CD14-positive monocyte (primary cell): ENCODE results near the gene S100A14. TPM values are rescaled to one million over a fixed set of nuclear protein-coding genes. Genes with fewer than 3 reads are reported as not detected.

Experiments
- DNase-seq, 3 donors: peaks; one replicate each; pipeline ENCODE4 v3.0.0-alpha.2; 2011 to 2022
- H2AFZ ChIP-seq: 2 replicates; pipeline ENCODE4 v1.6.0; 2012; ENCODE audit warnings: mild to moderate bottlenecking, low read depth, low read length, inconsistent platforms; ENCODE audit not compliant: insufficient read depth, poor library complexity, severe bottlenecking
- H3K27ac ChIP-seq, 2 donors: 1 replicate in 1 of 2; 2 replicates in 1 of 2; pipeline ENCODE4 v1.5.1; 2012 to 2013; ENCODE audit warnings: low read length in 2 of 2, control low read depth in 1 of 2, inconsistent platforms in 1 of 2, low read depth in 1 of 2, mild to moderate bottlenecking in 1 of 2
- H3K27me3 ChIP-seq, 2 donors: one replicate each; pipeline versions ENCODE4 v1.6.0 to v1.6.1; 2011 to 2013; ENCODE audit warnings: low read length in 2 of 2; ENCODE audit not compliant: control insufficient read depth in 2 of 2, insufficient read depth in 2 of 2
- H3K36me3 ChIP-seq, 2 donors: replicated peaks in 1 of 2; 1 replicate in 1 of 2; 2 replicates in 1 of 2; pipeline versions ENCODE4 v1.5.1 to v1.6.1; 2012 to 2013; ENCODE audit warnings: low read length in 2 of 2, control low read depth in 1 of 2, inconsistent platforms in 1 of 2, mild to moderate bottlenecking in 1 of 2; ENCODE audit not compliant: insufficient read depth in 2 of 2, control insufficient read depth in 1 of 2
- H3K4me1 ChIP-seq, 2 donors: 1 replicate in 1 of 2; 2 replicates in 1 of 2; pipeline versions ENCODE4 v1.5.1 to v1.6.1; 2012 to 2013; ENCODE audit warnings: low read length in 2 of 2, control low read depth in 1 of 2, inconsistent platforms in 1 of 2, mild to moderate bottlenecking in 1 of 2, moderate library complexity in 1 of 2; ENCODE audit not compliant: insufficient read depth in 2 of 2, control insufficient read depth in 1 of 2
- H3K4me2 ChIP-seq: replicated peaks from 2 replicates; pipeline ENCODE3; 2012; ENCODE audit warnings: low read length, moderate library complexity, mild to moderate bottlenecking; ENCODE audit not compliant: poor library complexity, severe bottlenecking; ENCODE audit errors: extremely low read depth
- H3K4me3 ChIP-seq, 3 experiments: fragments of 200-600 bp in 1 of 3; sonication (generic) in 1 of 3; replicated peaks in 1 of 3; 1 replicate in 2 of 3; 2 replicates in 1 of 3; pipeline ENCODE4 v1.5.1; 2011 to 2013; ENCODE audit warnings: low read length in 3 of 3, mild to moderate bottlenecking in 3 of 3, control low read depth in 2 of 3, low read depth in 2 of 3, inconsistent platforms in 1 of 3, moderate library complexity in 1 of 3
- H3K79me2 ChIP-seq: 2 replicates; pipeline ENCODE4 v1.6.0; 2012; ENCODE audit warnings: mild to moderate bottlenecking, control low read depth, inconsistent platforms, low read length, moderate library complexity; ENCODE audit not compliant: insufficient read depth
- H3K9ac ChIP-seq: 2 replicates; pipeline ENCODE4 v1.6.0; 2017; ENCODE audit warnings: low read length, mild to moderate bottlenecking; ENCODE audit not compliant: insufficient read depth, poor library complexity, severe bottlenecking
- H3K9me3 ChIP-seq, 2 donors: replicated peaks in 1 of 2; 1 replicate in 1 of 2; 2 replicates in 1 of 2; pipeline versions ENCODE4 v1.5.1 to v1.6.1; 2012 to 2013; ENCODE audit warnings: low read length in 2 of 2, control low read depth in 1 of 2; ENCODE audit not compliant: control insufficient read depth in 1 of 2, insufficient read depth in 1 of 2
- H4K20me1 ChIP-seq: 2 replicates; pipeline ENCODE4 v1.6.0; 2012; ENCODE audit warnings: mild to moderate bottlenecking, low read length, control low read depth, moderate library complexity; ENCODE audit not compliant: insufficient read depth
- H3K27ac Mint-ChIP-seq, 7 donors: one replicate each; pipeline ENCODE4 v1.8.0; 2020; ENCODE audit warnings: mild to moderate bottlenecking in 7 of 7, mixed read lengths in 7 of 7, moderate library complexity in 6 of 7, inconsistent platforms in 2 of 7
- H3K27me3 Mint-ChIP-seq, 3 donors: one replicate each; pipeline ENCODE4 v1.8.0; 2021 to 2022; ENCODE audit warnings: low read depth in 3 of 3, mild to moderate bottlenecking in 3 of 3, mixed read lengths in 3 of 3, moderate library complexity in 3 of 3, inconsistent platforms in 1 of 3
- H3K36me3 Mint-ChIP-seq, 2 donors: one replicate each; pipeline ENCODE4 v1.8.0; 2020; ENCODE audit warnings: mixed read lengths in 2 of 2, inconsistent platforms in 1 of 2, mild to moderate bottlenecking in 1 of 2
- H3K4me1 Mint-ChIP-seq: one replicate; pipeline ENCODE4 v1.8.0; 2020; ENCODE audit warnings: mild to moderate bottlenecking, mixed read lengths
- H3K4me3 Mint-ChIP-seq, 2 donors: one replicate each; pipeline ENCODE4 v1.8.0; 2020; ENCODE audit warnings: mild to moderate bottlenecking in 2 of 2, mixed read lengths in 2 of 2, moderate library complexity in 1 of 2
- H3K9me3 Mint-ChIP-seq, 7 donors: one replicate each; pipeline ENCODE4 v1.8.0; 2020 to 2022; ENCODE audit warnings: mixed read lengths in 7 of 7, mild to moderate bottlenecking in 6 of 7, moderate library complexity in 6 of 7, inconsistent platforms in 2 of 7
- CTCF ChIP-seq: fragments of 200-600 bp; IDR thresholded peaks from one replicate; pipeline ENCODE4 v1.8.0; 2022; ENCODE audit warnings: antibody characterized with exemption, mild to moderate bottlenecking
- WGBS: methylation state at CpG from one replicate; pipeline ENCODE4 v1.1.5; 2013; ENCODE audit warnings: missing lambda C conversion rate; ENCODE audit not compliant: insufficient coverage; 5-methylcytosine and 5-hydroxymethylcytosine counted together
- intact Hi-C, 2 donors: fragments of 100-400 bp; cut with micrococcal nuclease; formaldehyde crosslinking; loops; one replicate each; pipeline versions ENCODE4 v1.15.0 to v1.15.1; 2023
- polyA plus RNA-seq, 3 donors: library from polyadenylated mRNA; depleted of rRNA in 1 of 3; unstranded in 2 of 3; stranded (reverse) in 1 of 3; fragments of 300-500 nt in 2 of 3; fragments of >200 nt in 1 of 3; fragmentation: Illumina TruSeq in 2 of 3; gene quantifications; 1 replicate in 2 of 3; 2 replicates in 1 of 3; pipeline ENCODE4 v1.2.3, GENCODE V29; 2012 to 2021

The S100A14 gene
- polyA plus RNA-seq, 3 donors, result 0.08 TPM; not detected in 2

GRCh38 chr1:153636312-153636711, 20.2 kb upstream of the S100A14 start:
- Histone ChIP-seq H3K79me2 (peaks cover 72% of the 10 kb centered on the region), H3K27ac (no peak overlapping the region), H3K4me1 (peaks cover 20 to 36% of the 10 kb centered on the region in 2 donors), H3K4me2 (no peak overlapping the region), H3K27me3 (no peaks in the 10 kb centered on the region), H2AFZ (no peak overlapping the region), H3K9me3 (no peaks in the 10 kb centered on the region), H4K20me1 (peaks cover 65% of the 10 kb centered on the region), H3K36me3 (peaks cover 54 to 56% of the 10 kb centered on the region in 2 donors), H3K4me3 (no peak overlapping the region), H3K9ac (no peak overlapping the region)
- intact Hi-C loops, result no loop called here
- 100% methylated on average over 1 of the region's 9 CpGs for WGBS
- no peak for DNase-seq
- Mint-ChIP-seq H3K27ac (no peak overlapping the region), H3K9me3 (no peaks in the 10 kb centered on the region), H3K4me1 (peaks cover 26% of the 10 kb centered on the region), H3K27me3 (peaks cover 0 to 2% (median 0%) of the 10 kb centered on the region in 3 donors), H3K36me3 (peaks cover 44 to 62% of the 10 kb centered on the region in 2 donors), H3K4me3 (no peak overlapping the region)
- TF ChIP-seq CTCF, result no peak

DNA sequence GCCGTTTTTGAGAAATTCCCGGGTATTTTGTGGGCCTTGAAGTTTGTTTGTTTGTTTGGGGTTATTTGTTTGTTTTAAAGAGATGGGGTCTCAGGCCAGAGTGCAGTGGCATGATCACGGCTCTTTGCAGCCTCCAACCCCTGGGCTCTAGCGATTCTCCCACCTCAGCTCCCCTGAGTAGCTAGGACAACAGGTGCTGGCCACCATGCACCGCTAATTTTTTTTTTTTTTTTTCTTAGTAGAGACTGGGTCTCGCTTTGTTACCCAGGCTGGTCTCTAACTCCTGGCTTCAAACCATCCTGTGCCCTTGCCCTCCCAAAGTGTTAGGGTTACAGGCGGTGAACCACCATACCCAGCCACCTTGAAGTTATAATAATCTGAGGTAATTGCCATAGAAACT, 19.7 kb upstream of the S100A14 start:
- Histone ChIP-seq H3K4me2 (peak overlapping the region; percentile 11), H2AFZ (no peak overlapping the region), H3K27me3 (no peaks in the 10 kb centered on the region), H3K4me3 (no peak overlapping the region), H3K9ac (no peak overlapping the region), H4K20me1 (peaks cover 61% of the 10 kb centered on the region), H3K79me2 (peaks cover 68% of the 10 kb centered on the region), H3K36me3 (peaks cover 49 to 51% of the 10 kb centered on the region in 2 donors), H3K4me1 (peaks cover 20 to 40% of the 10 kb centered on the region in 2 donors), H3K27ac (no peak overlapping the region), H3K9me3 (no peaks in the 10 kb centered on the region)
- DNase-seq, result no peak
- WGBS, result 100% methylated on average over 3 of the region's 7 CpGs
- intact Hi-C loops, result no loop called here
- Mint-ChIP-seq H3K4me1 (peaks cover 27% of the 10 kb centered on the region), H3K9me3 (no peaks in the 10 kb centered on the region), H3K27ac (peak overlapping the region in 2 of 7 donors; percentile 32 to 59), H3K27me3 (peaks cover 0 to 2% (median 0%) of the 10 kb centered on the region in 3 donors), H3K4me3 (peak overlapping the region in 1 of 2 donors; percentile 42), H3K36me3 (peaks cover 40 to 57% of the 10 kb centered on the region in 2 donors)
- TF ChIP-seq CTCF, result no peak
